Measurements from ENCODE around the gene LCE3B. TPM values are rescaled to one million over a fixed set of nuclear protein-coding genes. Genes with fewer than 3 reads are reported as not detected.

The LCE3B gene
- total and polyA plus RNA-seq, 10 of the 15 experiments (the other 5 are each of a cell fraction or from before 2014, with no cell fraction given): not detected

DNA sequence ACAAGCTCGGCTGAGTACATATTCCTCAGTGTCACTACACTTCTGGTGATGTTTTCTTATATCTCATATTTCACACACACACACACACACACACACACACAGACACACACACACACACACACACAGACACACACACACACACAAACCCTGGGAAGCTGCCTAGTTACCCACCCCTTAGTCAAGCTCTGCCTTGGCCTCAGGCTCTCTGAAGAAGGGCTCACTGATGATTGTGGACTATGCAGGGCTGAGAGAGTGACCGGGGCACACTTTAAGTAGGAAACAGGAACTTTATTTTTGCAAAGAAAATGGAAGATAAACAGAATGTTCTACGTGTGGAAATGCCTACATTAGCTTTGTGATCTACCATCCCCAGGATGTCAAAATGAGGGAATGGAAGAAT lies 30.3 kb downstream of the LCE3B start (continued):
- TF ChIP-seq, protein P1, sequence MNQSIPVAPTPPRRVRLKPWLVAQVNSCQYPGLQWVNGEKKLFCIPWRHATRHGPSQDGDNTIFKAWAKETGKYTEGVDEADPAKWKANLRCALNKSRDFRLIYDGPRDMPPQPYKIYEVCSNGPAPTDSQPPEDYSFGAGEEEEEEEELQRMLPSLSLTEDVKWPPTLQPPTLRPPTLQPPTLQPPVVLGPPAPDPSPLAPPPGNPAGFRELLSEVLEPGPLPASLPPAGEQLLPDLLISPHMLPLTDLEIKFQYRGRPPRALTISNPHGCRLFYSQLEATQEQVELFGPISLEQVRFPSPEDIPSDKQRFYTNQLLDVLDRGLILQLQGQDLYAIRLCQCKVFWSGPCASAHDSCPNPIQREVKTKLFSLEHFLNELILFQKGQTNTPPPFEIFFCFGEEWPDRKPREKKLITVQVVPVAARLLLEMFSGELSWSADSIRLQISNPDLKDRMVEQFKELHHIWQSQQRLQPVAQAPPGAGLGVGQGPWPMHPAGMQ (IDR thresholded peaks at IDR 0.05; ENCODE audit: borderline replicate concordance): no peak
- TF ChIP-seq CBFB (IDR thresholded peaks at IDR 0.05; ENCODE audit: low read depth): no peak
- no peak for TF ChIP-seq BMI1 (IDR thresholded peaks at IDR 0.05; ENCODE audit: borderline replicate concordance)
- TF ChIP-seq MEF2A (IDR thresholded peaks at IDR 0.05; ENCODE audit: insufficient read depth, low read depth, low read length): no peak
- TF ChIP-seq, protein P2, sequence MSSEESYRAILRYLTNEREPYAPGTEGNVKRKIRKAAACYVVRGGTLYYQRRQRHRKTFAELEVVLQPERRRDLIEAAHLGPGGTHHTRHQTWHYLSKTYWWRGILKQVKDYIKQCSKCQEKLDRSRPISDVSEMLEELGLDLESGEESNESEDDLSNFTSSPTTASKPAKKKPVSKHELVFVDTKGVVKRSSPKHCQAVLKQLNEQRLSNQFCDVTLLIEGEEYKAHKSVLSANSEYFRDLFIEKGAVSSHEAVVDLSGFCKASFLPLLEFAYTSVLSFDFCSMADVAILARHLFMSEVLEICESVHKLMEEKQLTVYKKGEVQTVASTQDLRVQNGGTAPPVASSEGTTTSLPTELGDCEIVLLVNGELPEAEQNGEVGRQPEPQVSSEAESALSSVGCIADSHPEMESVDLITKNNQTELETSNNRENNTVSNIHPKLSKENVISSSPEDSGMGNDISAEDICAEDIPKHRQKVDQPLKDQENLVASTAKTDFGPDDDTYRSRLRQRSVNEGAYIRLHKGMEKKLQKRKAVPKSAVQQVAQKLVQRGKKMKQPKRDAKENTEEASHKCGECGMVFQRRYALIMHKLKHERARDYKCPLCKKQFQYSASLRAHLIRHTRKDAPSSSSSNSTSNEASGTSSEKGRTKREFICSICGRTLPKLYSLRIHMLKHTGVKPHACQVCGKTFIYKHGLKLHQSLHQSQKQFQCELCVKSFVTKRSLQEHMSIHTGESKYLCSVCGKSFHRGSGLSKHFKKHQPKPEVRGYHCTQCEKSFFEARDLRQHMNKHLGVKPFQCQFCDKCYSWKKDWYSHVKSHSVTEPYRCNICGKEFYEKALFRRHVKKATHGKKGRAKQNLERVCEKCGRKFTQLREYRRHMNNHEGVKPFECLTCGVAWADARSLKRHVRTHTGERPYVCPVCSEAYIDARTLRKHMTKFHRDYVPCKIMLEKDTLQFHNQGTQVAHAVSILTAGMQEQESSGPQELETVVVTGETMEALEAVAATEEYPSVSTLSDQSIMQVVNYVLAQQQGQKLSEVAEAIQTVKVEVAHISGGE (CRISPR knock-in tag; IDR thresholded peaks at IDR 0.05): no peak
- no peak for TF ChIP-seq IKZF2 (IDR thresholded peaks at IDR 0.05)
- TF ChIP-seq STAT3 (IDR thresholded peaks at IDR 0.05; ENCODE audit: low read depth, low read length): no peak

DNA sequence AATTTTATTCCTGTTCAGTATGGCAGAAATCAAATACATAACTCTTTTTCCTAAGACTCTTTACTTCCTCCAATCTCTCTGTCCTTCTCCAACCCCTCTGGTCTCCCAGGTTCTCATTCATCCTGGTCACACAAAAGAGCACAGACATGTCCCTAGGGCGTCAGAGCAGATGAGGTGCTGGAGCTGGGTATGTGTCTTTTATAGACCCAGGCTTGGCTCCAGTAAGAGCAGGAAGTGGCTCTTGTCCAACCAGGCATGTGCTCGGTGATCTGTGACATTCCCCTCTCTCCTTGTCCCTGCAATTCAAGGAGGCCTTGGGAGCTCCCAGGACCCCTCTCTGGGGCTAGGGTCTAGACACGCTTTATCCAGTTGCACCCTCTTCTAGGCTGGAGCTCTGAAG lies 31.5 kb downstream of the LCE3B start:
- DNase-seq (ENCODE audit: low read depth, low spot score) (no peak), FAIRE-seq (no peak), ATAC-seq (no peak)
- ChIA-PET POLR2A (no interaction called here), CTCF (interaction anchor here (1.2 kb wide), 1 partner anchor 224 kb away, joined by 4 read pairs; no protein-coding TSS in a partner anchor), SMC1A (ENCODE audit: uncharacterized antibody, unreplicated experiment) (interaction anchor here (1.6 kb wide), 1 partner anchor 8 kb away, joined by 4 read pairs; no protein-coding TSS in a partner anchor), RAD21 (ENCODE audit: unreplicated experiment) (no interaction called here)
- 0% methylated on average over 3 of the region's 3 CpGs for WGBS (ENCODE audit: insufficient coverage, insufficient replicate concordance, low lambda C conversion rate, missing lambda C conversion rate)
- H3K9me3 ChIP-seq (replicated peaks; ENCODE audit: control insufficient read depth, insufficient read depth, low read length): no peaks in the 10 kb centered on the region
- no peaks in the 10 kb centered on the region for H3K27me3 ChIP-seq (replicated peaks in 1 of 2; ENCODE audit: control insufficient read depth in 2 of 2, insufficient read depth in 2 of 2, low read length in 1 of 2)
- intact Hi-C loops (cut with micrococcal nuclease; ENCODE audit: unreplicated experiment): no loop called here
- H3K4me1 ChIP-seq (ENCODE audit: control insufficient read depth, insufficient read depth, low read length): no peaks in the 10 kb centered on the region
- no peaks in the 10 kb centered on the region for H3K36me3 ChIP-seq (ENCODE audit: control insufficient read depth in 2 of 2, insufficient read depth in 2 of 2, low read length in 1 of 2)
- no peak overlapping the region for H3K9ac ChIP-seq (ENCODE audit: control insufficient read depth, insufficient read depth, low read length)
- no peak overlapping the region for H3K27ac ChIP-seq (ENCODE audit: control insufficient read depth, insufficient read depth)
- H3K4me2 ChIP-seq (ENCODE audit: control insufficient read depth, insufficient read depth): no peak overlapping the region
- BruUV-seq (replicated peaks): no TSS peak
- no peak overlapping the region for H2AFZ ChIP-seq (ENCODE audit: control insufficient read depth, low read depth, low read length)
- TF ChIP-seq CBX5 (IDR thresholded peaks at IDR 0.05; ENCODE audit: low read depth) (no peak), CREB1 (IDR thresholded peaks at IDR 0.05; ENCODE audit: low read depth) (no peak)
- TF ChIP-seq, protein P3, sequence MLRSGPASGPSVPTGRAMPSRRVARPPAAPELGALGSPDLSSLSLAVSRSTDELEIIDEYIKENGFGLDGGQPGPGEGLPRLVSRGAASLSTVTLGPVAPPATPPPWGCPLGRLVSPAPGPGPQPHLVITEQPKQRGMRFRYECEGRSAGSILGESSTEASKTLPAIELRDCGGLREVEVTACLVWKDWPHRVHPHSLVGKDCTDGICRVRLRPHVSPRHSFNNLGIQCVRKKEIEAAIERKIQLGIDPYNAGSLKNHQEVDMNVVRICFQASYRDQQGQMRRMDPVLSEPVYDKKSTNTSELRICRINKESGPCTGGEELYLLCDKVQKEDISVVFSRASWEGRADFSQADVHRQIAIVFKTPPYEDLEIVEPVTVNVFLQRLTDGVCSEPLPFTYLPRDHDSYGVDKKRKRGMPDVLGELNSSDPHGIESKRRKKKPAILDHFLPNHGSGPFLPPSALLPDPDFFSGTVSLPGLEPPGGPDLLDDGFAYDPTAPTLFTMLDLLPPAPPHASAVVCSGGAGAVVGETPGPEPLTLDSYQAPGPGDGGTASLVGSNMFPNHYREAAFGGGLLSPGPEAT (IDR thresholded peaks at IDR 0.05; ENCODE audit: low read depth): no peak
- TF ChIP-seq, protein P4, sequence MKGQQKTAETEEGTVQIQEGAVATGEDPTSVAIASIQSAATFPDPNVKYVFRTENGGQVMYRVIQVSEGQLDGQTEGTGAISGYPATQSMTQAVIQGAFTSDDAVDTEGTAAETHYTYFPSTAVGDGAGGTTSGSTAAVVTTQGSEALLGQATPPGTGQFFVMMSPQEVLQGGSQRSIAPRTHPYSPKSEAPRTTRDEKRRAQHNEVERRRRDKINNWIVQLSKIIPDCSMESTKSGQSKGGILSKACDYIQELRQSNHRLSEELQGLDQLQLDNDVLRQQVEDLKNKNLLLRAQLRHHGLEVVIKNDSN (IDR thresholded peaks at IDR 0.05; ENCODE audit: borderline replicate concordance, extremely low read length, insufficient read depth, low read depth, low read length): no peak
- TF ChIP-seq, protein P5, sequence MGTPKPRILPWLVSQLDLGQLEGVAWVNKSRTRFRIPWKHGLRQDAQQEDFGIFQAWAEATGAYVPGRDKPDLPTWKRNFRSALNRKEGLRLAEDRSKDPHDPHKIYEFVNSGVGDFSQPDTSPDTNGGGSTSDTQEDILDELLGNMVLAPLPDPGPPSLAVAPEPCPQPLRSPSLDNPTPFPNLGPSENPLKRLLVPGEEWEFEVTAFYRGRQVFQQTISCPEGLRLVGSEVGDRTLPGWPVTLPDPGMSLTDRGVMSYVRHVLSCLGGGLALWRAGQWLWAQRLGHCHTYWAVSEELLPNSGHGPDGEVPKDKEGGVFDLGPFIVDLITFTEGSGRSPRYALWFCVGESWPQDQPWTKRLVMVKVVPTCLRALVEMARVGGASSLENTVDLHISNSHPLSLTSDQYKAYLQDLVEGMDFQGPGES (IDR thresholded peaks at IDR 0.05): no peak
- in situ Hi-C loops (cut with MboI): no loop called here
- no peak overlapping the region for H3K4me3 ChIP-seq
- H4K20me1 ChIP-seq (ENCODE audit: control insufficient read depth, insufficient read depth): no peaks in the 10 kb centered on the region
- no peaks in the 10 kb centered on the region for H3K79me2 ChIP-seq (ENCODE audit: control insufficient read depth, insufficient read depth, low read length)

Measured in GM12878 (cell line).